SJCRH30 (cell line): Measurements from ENCODE around the gene SLC16A6. TPM values are rescaled to one million over a fixed set of nuclear protein-coding genes. Genes with fewer than 3 reads are reported as not detected.

Source experiments
- total RNA-seq: library from RNA; depleted of rRNA; stranded (reverse); fragments of >200 nt; shearing (Covaris generic); gene quantifications from 2 replicates; pipeline ENCODE4 v1.2.3, GENCODE V29; 2014; rRNA removed

SLC16A6 gene
- total RNA-seq, 1 experiment from 2014 or later, result 0.30 TPM

Other genes with a start within 250 kb of the SLC16A6 start
- gene AMZ2, start 43.1 kb downstream of the SLC16A6 start, total RNA-seq, result 102 and 105 TPM in 2 replicates
- gene ARSG, start 368 bp upstream of the SLC16A6 start, total RNA-seq, result 1.0 and 1.9 TPM in 2 replicates
- 19.0 and 25.8 TPM in 2 replicates for gene WIPI1, start 166.4 kb upstream of the SLC16A6 start, total RNA-seq
- gene PRKAR1A, start 221.3 kb upstream of the SLC16A6 start, total RNA-seq, result 407 and 454 TPM in 2 replicates